Measurements from ENCODE around the gene TGIF2. TPM values are rescaled to one million over a fixed set of nuclear protein-coding genes. Genes with fewer than 3 reads are reported as not detected.

The TGIF2 gene
- polyA plus RNA-seq, 1 donor (not counting 4 experiments of a cell fraction or from before 2014, with no cell fraction given), result 6.7 TPM

GRCh38 chr20:36532388-36532787, 41.0 kb upstream of the TGIF2 start:
- dilution Hi-C loops (cut with MboI; ENCODE audit: extremely low pct_ligation_motif_present, low sequenced_read_pairs), result no loop called here
- DNase-seq (ENCODE audit: low read depth, low spot score) (no peak), FAIRE-seq (no peak)
- Histone ChIP-seq H4K20me1 (ENCODE audit: control insufficient read depth, extremely low read depth, insufficient read depth, low read length) (no peaks in the 10 kb centered on the region), H3K79me2 (ENCODE audit: control insufficient read depth, insufficient read depth, low read length) (no peaks in the 10 kb centered on the region), H3K4me1 (ENCODE audit: control insufficient read depth, extremely low read depth, insufficient read depth, low read length) (no peaks in the 10 kb centered on the region), H3K4me2 (ENCODE audit: control insufficient read depth, extremely low read depth, insufficient read depth, low read depth, low read length) (no peak overlapping the region), H3K27ac (ENCODE audit: control insufficient read depth, insufficient read depth, low read length) (no peak overlapping the region), H3K9ac (ENCODE audit: control insufficient read depth, extremely low read depth, insufficient read depth, low read length) (no peak overlapping the region), H3K9me1 (ENCODE audit: control insufficient read depth, extremely low read depth, insufficient read depth, low read length) (no peaks in the 10 kb centered on the region), H3K36me3 (ENCODE audit: control insufficient read depth in 2 of 2, extremely low read depth in 1 of 2, insufficient read depth in 2 of 2, low read length in 2 of 2) (peaks cover 2 to 9% of the 10 kb centered on the region in 2 experiments), H3K27me3 (ENCODE audit: control insufficient read depth, extremely low read depth, insufficient read depth, low read length) (no peaks in the 10 kb centered on the region), H3K9me3 (ENCODE audit: control insufficient read depth, low read depth, low read length) (no peaks in the 10 kb centered on the region), H2AFZ (ENCODE audit: control insufficient read depth, low read length) (no peak overlapping the region), H3K4me3 (ENCODE audit: control insufficient read depth in 2 of 3, extremely low read depth in 1 of 3, insufficient read depth in 2 of 3, low read depth in 1 of 3, low read length in 3 of 3) (no peak overlapping the region)
- TF ChIP-seq EZH2 (IDR thresholded peaks at IDR 0.05; ENCODE audit: low read length), result no peak
- TF ChIP-seq, protein P1, sequence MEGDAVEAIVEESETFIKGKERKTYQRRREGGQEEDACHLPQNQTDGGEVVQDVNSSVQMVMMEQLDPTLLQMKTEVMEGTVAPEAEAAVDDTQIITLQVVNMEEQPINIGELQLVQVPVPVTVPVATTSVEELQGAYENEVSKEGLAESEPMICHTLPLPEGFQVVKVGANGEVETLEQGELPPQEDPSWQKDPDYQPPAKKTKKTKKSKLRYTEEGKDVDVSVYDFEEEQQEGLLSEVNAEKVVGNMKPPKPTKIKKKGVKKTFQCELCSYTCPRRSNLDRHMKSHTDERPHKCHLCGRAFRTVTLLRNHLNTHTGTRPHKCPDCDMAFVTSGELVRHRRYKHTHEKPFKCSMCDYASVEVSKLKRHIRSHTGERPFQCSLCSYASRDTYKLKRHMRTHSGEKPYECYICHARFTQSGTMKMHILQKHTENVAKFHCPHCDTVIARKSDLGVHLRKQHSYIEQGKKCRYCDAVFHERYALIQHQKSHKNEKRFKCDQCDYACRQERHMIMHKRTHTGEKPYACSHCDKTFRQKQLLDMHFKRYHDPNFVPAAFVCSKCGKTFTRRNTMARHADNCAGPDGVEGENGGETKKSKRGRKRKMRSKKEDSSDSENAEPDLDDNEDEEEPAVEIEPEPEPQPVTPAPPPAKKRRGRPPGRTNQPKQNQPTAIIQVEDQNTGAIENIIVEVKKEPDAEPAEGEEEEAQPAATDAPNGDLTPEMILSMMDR (optimal IDR thresholded peaks at IDR 0.05 in 1 of 3, IDR thresholded peaks at IDR 0.05 in 1 of 3, conservative IDR thresholded peaks at IDR 0.05 in 1 of 3; ENCODE audit: extremely low read depth in 1 of 3, insufficient read depth in 2 of 3, low read length in 3 of 3), result no peak

- Histone ChIP-seq H3K9me1 (ENCODE audit: control insufficient read depth, extremely low read depth, insufficient read depth, low read length) (no peaks in the 10 kb centered on the region), H2AFZ (ENCODE audit: control insufficient read depth, low read length) (no peak overlapping the region), H3K4me2 (ENCODE audit: control insufficient read depth, extremely low read depth, insufficient read depth, low read depth, low read length) (no peak overlapping the region), H3K27ac (ENCODE audit: control insufficient read depth, insufficient read depth, low read length) (no peak overlapping the region), H3K79me2 (ENCODE audit: control insufficient read depth, insufficient read depth, low read length) (no peaks in the 10 kb centered on the region), H3K4me1 (ENCODE audit: control insufficient read depth, extremely low read depth, insufficient read depth, low read length) (no peaks in the 10 kb centered on the region), H4K20me1 (ENCODE audit: control insufficient read depth, extremely low read depth, insufficient read depth, low read length) (no peaks in the 10 kb centered on the region), H3K9me3 (ENCODE audit: control insufficient read depth, low read depth, low read length) (no peaks in the 10 kb centered on the region), H3K27me3 (ENCODE audit: control insufficient read depth, extremely low read depth, insufficient read depth, low read length) (no peaks in the 10 kb centered on the region), H3K9ac (ENCODE audit: control insufficient read depth, extremely low read depth, insufficient read depth, low read length) (no peak overlapping the region), H3K36me3 (ENCODE audit: control insufficient read depth in 2 of 2, extremely low read depth in 1 of 2, insufficient read depth in 2 of 2, low read length in 2 of 2) (peaks cover 0 to 6% of the 10 kb centered on the region in 2 experiments), H3K4me3 (ENCODE audit: control insufficient read depth in 2 of 3, extremely low read depth in 1 of 3, insufficient read depth in 2 of 3, low read depth in 1 of 3, low read length in 3 of 3) (no peak overlapping the region)
- dilution Hi-C loops (cut with MboI; ENCODE audit: extremely low pct_ligation_motif_present, low sequenced_read_pairs), result no loop called here
- no peak for TF ChIP-seq EZH2 (IDR thresholded peaks at IDR 0.05; ENCODE audit: low read length)
- TF ChIP-seq, protein P1 (optimal IDR thresholded peaks at IDR 0.05 in 1 of 3, IDR thresholded peaks at IDR 0.05 in 1 of 3, conservative IDR thresholded peaks at IDR 0.05 in 1 of 3; ENCODE audit: extremely low read depth in 1 of 3, insufficient read depth in 2 of 3, low read length in 3 of 3), result no peak
- FAIRE-seq (no peak), DNase-seq (ENCODE audit: low read depth, low spot score) (no peak)
Measured at GRCh38 chr20:36532822-36533221, 40.6 kb upstream of the TGIF2 start.

All from keratinocyte (primary cell).